ENCODE measurements around the gene ELL.

DNA sequence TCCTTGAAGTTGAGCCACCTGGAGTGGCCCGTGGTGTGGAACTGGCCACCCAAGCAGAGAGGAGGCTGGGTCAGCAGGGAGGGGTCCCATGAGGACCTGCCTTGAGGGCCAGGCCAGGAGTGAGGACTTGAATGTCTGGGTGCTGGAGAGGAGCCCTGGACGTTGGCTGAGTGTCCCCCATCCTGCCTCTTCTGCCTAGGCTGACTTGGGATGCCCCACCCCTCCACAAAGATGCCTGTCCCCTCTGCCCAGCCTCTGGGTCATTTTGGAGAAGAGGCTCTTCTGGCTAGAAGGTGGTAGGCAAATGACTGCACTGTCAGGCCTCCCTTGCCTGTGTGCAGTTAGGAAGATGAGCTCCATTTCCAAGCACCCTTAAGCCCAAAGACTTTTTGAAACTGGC is 100.9 kb downstream of the ELL start:
- no peak for TF ChIP-seq POLR2A (IDR thresholded peaks at IDR 0.05)
- TF ChIP-seq, protein P1, sequence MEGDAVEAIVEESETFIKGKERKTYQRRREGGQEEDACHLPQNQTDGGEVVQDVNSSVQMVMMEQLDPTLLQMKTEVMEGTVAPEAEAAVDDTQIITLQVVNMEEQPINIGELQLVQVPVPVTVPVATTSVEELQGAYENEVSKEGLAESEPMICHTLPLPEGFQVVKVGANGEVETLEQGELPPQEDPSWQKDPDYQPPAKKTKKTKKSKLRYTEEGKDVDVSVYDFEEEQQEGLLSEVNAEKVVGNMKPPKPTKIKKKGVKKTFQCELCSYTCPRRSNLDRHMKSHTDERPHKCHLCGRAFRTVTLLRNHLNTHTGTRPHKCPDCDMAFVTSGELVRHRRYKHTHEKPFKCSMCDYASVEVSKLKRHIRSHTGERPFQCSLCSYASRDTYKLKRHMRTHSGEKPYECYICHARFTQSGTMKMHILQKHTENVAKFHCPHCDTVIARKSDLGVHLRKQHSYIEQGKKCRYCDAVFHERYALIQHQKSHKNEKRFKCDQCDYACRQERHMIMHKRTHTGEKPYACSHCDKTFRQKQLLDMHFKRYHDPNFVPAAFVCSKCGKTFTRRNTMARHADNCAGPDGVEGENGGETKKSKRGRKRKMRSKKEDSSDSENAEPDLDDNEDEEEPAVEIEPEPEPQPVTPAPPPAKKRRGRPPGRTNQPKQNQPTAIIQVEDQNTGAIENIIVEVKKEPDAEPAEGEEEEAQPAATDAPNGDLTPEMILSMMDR (IDR thresholded peaks at IDR 0.05) = no peak

All from transverse colon (tissue), 3 donors.